ENCODE measurements around the gene MFGE8. TPM values are rescaled to one million over a fixed set of nuclear protein-coding genes. Genes with fewer than 3 reads are reported as not detected.

Gene MFGE8
- total RNA-seq, 2 experiments from 2014 or later: 87.9 to 93.0 TPM

- Mint-ChIP-seq H3K36me3 (ENCODE audit: low read depth) (no peaks in the 10 kb centered on the region), H3K9me3 (no peaks in the 10 kb centered on the region), H3K4me3 (no peak overlapping the region), H3K27me3 (no peaks in the 10 kb centered on the region), H3K4me1 (ENCODE audit: low read depth) (no peaks in the 10 kb centered on the region), H3K27ac (no peak overlapping the region)
- CTCF ChIA-PET: no interaction called here
- no peaks in the 10 kb centered on the region for H3K36me3 ChIP-seq (ENCODE audit: insufficient read depth, low read length)
- no peaks in the 10 kb centered on the region for H3K9me3 ChIP-seq (ENCODE audit: control insufficient read depth in 1 of 2, insufficient read depth in 1 of 2, low read length in 2 of 2)
- no peak overlapping the region for H3K4me3 ChIP-seq (ENCODE audit: low read length)
- no peaks in the 10 kb centered on the region for H3K4me1 ChIP-seq (ENCODE audit: insufficient read depth, low read length)
- H3K27me3 ChIP-seq (ENCODE audit: control insufficient read depth in 1 of 2, insufficient read depth in 2 of 2, low read length in 2 of 2): no peaks in the 10 kb centered on the region
- ATAC-seq (ENCODE audit: poor library complexity) (no peak), DNase-seq (no peak)
- intact Hi-C loops (cut with DNase I, micrococcal nuclease): no loop called here
- no peak overlapping the region for H3K27ac ChIP-seq (ENCODE audit: low read depth in 1 of 2, low read length in 2 of 2)
- TF ChIP-seq, protein P1, sequence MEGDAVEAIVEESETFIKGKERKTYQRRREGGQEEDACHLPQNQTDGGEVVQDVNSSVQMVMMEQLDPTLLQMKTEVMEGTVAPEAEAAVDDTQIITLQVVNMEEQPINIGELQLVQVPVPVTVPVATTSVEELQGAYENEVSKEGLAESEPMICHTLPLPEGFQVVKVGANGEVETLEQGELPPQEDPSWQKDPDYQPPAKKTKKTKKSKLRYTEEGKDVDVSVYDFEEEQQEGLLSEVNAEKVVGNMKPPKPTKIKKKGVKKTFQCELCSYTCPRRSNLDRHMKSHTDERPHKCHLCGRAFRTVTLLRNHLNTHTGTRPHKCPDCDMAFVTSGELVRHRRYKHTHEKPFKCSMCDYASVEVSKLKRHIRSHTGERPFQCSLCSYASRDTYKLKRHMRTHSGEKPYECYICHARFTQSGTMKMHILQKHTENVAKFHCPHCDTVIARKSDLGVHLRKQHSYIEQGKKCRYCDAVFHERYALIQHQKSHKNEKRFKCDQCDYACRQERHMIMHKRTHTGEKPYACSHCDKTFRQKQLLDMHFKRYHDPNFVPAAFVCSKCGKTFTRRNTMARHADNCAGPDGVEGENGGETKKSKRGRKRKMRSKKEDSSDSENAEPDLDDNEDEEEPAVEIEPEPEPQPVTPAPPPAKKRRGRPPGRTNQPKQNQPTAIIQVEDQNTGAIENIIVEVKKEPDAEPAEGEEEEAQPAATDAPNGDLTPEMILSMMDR (IDR thresholded peaks at IDR 0.05): no peak
- POLR2A ChIA-PET: no interaction called here
These were observed 48.2 kb downstream of the MFGE8 start for GRCh38 chr15:88864861-88865497.

DNA sequence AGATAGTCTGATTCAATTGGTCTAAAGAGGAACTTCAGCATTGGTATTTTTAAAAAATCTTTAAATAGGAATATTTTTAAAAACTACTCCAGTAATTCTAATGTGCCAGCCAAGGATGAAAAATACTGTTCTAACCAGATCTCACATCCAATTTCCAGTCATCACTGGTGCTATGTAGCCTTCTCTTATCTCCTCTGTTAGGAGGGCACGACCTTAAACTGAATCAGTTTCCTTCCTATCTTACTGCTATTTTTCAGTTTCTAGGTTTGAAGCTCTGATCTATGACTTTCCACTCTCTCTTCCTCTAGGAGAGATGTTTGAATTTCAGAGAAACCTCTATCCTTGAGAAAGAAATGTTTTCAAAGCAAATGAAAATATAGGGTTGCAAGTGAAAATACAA lies 49.8 kb downstream of the MFGE8 start:
- H3K27ac Mint-ChIP-seq: no peak overlapping the region
- ATAC-seq (ENCODE audit: poor library complexity) (no peak), DNase-seq (no peak)
- ChIA-PET POLR2A (no interaction called here), CTCF (no interaction called here)
- no peak overlapping the region for H3K4me3 Mint-ChIP-seq
- TF ChIP-seq, protein P1 (IDR thresholded peaks at IDR 0.05): no peak
- Histone ChIP-seq H3K27ac (ENCODE audit: low read depth in 1 of 2, low read length in 2 of 2) (no peak overlapping the region), H3K36me3 (ENCODE audit: insufficient read depth, low read length) (no peaks in the 10 kb centered on the region), H3K27me3 (ENCODE audit: control insufficient read depth in 1 of 2, insufficient read depth in 2 of 2, low read length in 2 of 2) (no peaks in the 10 kb centered on the region), H3K9me3 (ENCODE audit: control insufficient read depth in 1 of 2, insufficient read depth in 1 of 2, low read length in 2 of 2) (no peaks in the 10 kb centered on the region), H3K4me3 (ENCODE audit: low read length) (no peak overlapping the region), H3K4me1 (ENCODE audit: insufficient read depth, low read length) (no peaks in the 10 kb centered on the region)
- H3K4me1 Mint-ChIP-seq (ENCODE audit: low read depth): no peaks in the 10 kb centered on the region
- H3K36me3 Mint-ChIP-seq (ENCODE audit: low read depth): no peaks in the 10 kb centered on the region
- no peaks in the 10 kb centered on the region for H3K27me3 Mint-ChIP-seq
- H3K9me3 Mint-ChIP-seq: no peaks in the 10 kb centered on the region
- intact Hi-C loops (cut with DNase I, micrococcal nuclease): no loop called here

DNA sequence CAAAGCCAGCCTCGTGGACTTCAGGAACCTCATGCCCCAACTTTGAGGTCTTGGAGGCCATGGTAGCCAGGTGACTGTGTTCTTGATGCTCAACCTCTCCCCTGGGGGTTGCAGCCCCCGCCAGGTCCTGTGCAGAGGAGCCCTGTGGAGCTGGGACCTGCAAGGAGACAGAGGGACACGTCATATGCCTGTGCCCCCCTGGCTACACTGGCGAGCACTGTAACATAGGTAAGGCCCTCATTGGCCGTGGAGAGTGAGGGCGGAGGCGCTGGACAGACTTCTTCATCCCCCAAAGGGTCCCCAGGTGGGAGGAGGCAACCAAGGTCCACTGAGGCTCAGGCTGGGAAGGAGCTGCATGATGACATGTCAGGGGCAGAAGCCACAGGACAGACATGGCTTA lies 53.0 kb downstream of the MFGE8 start:
- Mint-ChIP-seq H3K27me3 (no peaks in the 10 kb centered on the region), H3K4me1 (ENCODE audit: low read depth) (no peaks in the 10 kb centered on the region), H3K36me3 (ENCODE audit: low read depth) (no peaks in the 10 kb centered on the region), H3K4me3 (no peak overlapping the region), H3K9me3 (no peaks in the 10 kb centered on the region), H3K27ac (no peak overlapping the region)
- Histone ChIP-seq H3K4me3 (ENCODE audit: low read length) (no peak overlapping the region), H3K27ac (ENCODE audit: low read depth in 1 of 2, low read length in 2 of 2) (no peak overlapping the region), H3K36me3 (ENCODE audit: insufficient read depth, low read length) (no peaks in the 10 kb centered on the region), H3K27me3 (ENCODE audit: control insufficient read depth in 1 of 2, insufficient read depth in 2 of 2, low read length in 2 of 2) (no peaks in the 10 kb centered on the region), H3K4me1 (ENCODE audit: insufficient read depth, low read length) (no peaks in the 10 kb centered on the region), H3K9me3 (ENCODE audit: control insufficient read depth in 1 of 2, insufficient read depth in 1 of 2, low read length in 2 of 2) (peaks cover under 1% of the 10 kb centered on the region in 2 experiments)
- ATAC-seq (ENCODE audit: poor library complexity) (no peak), DNase-seq (no peak)
- ChIA-PET CTCF (no interaction called here), POLR2A (no interaction called here)
- intact Hi-C loops (cut with DNase I, micrococcal nuclease): no loop called here
- TF ChIP-seq, protein P1 (IDR thresholded peaks at IDR 0.05): no peak
